Measurements from ENCODE around the gene TMEM187. TPM values are rescaled to one million over a fixed set of nuclear protein-coding genes. Genes with fewer than 3 reads are reported as not detected.

TMEM187 gene
- total and polyA plus RNA-seq, 2 donors (not counting 3 experiments of a cell fraction or from before 2014, with no cell fraction given) = 2.6 to 15.7 TPM

DNA sequence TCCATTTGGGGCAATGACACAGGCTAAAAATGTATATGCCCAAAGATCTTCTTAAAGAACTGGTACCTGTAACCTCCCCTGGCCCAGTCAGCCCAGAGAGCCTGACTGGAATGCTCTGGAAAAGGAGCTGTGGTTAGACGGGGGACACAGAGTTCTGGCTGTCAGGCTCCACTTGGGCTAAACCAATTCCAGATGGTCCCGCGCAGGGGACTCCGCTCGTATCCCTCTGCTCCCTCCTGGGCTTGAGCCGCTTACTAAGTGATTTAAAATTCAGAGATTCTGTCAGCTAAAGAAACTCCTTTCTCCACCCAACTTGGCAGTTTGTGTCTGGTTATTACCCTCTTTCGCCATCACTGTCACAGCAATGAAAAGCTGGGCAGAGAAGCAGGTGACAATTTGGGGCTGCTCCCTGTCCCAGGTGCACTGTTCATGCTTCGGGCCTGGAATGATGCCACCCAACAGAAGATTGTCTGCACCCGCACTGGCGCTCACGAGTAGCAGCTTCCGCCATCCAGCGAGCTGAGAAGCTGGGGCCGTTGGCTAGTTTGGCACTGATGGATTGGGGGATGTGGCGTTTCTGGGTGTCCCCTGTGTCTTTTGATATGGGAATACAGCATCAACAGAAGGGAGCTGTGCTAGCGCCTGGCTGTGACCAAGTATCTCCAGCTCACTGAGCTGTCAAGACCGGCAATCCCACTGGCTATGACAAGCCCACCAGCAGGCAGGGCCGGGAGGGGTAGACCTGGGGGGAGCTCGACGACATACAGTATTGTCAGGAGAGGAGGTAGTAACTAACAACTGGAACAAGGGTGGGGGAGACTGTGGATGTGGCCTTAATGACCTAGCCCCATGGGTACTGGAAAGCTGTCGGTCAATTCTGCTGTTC lies 53.8 kb downstream of the TMEM187 start:
- FAIRE-seq (no peak), DNase-seq (ENCODE audit: low read depth, low spot score) (no peak)
- Histone ChIP-seq H3K27me3 (ENCODE audit: control insufficient read depth in 2 of 2, insufficient read depth in 2 of 2, low read length in 2 of 2) (no peaks in the 10 kb centered on the region), H2AFZ (ENCODE audit: low read depth, low read length) (no peak overlapping the region), H3K4me1 (ENCODE audit: control insufficient read depth, extremely low read depth, insufficient read depth, low read length) (peaks cover 2% of the 10 kb centered on the region), H3K4me2 (ENCODE audit: insufficient read depth, low read length) (no peak overlapping the region), H3K79me2 (ENCODE audit: control insufficient read depth, insufficient read depth, low read length) (no peaks in the 10 kb centered on the region), H3K9me1 (replicated peaks; ENCODE audit: control insufficient read depth, extremely low read depth, insufficient read depth, low read length) (no peaks in the 10 kb centered on the region), H3K36me3 (ENCODE audit: control insufficient read depth in 2 of 2, extremely low read depth in 1 of 2, insufficient read depth in 2 of 2, low read length in 2 of 2) (peaks cover 0 to 17% of the 10 kb centered on the region in 2 experiments), H4K20me1 (replicated peaks; ENCODE audit: control insufficient read depth, extremely low read depth, insufficient read depth, low read length) (no peaks in the 10 kb centered on the region), H3K9ac (replicated peaks; ENCODE audit: extremely low read depth, insufficient read depth, low read length) (no peak overlapping the region), H3K27ac (ENCODE audit: insufficient read depth, low read depth, low read length) (no peak overlapping the region), H3K9me3 (replicated peaks; ENCODE audit: control insufficient read depth, insufficient read depth, low read length) (no peaks in the 10 kb centered on the region), H3K4me3 (replicated peaks in 1 of 3; ENCODE audit: insufficient read depth in 1 of 3, low read depth in 1 of 3, low read length in 3 of 3) (no peak overlapping the region)
- no TSS peak for BruUV-seq (replicated peaks)
- TF ChIP-seq JUN (IDR thresholded peaks at IDR 0.05; ENCODE audit: borderline replicate concordance, insufficient read depth, insufficient read length, low read depth) = no peak
- no peak for TF ChIP-seq CTCF (IDR thresholded peaks at IDR 0.05; ENCODE audit: extremely low read depth in 1 of 2, insufficient read depth in 1 of 2, low read depth in 1 of 2, low read length in 2 of 2)
- TF ChIP-seq POLR2A (IDR thresholded peaks at IDR 0.05; ENCODE audit: low read depth, low read length) = no peak
- TF ChIP-seq GATA2 (IDR thresholded peaks at IDR 0.05; ENCODE audit: insufficient read depth, insufficient read length, low read depth, low read length) = no peak
- TF ChIP-seq, protein P1, sequence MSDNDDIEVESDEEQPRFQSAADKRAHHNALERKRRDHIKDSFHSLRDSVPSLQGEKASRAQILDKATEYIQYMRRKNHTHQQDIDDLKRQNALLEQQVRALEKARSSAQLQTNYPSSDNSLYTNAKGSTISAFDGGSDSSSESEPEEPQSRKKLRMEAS (IDR thresholded peaks at IDR 0.05; ENCODE audit: insufficient read depth, insufficient read length) = no peak
- no peak for TF ChIP-seq MYC (IDR thresholded peaks at IDR 0.05; ENCODE audit: low read depth, low read length)
- no peak for TF ChIP-seq POLR2AphosphoS5 (IDR thresholded peaks at IDR 0.05; ENCODE audit: insufficient read depth, low read depth, low read length)
- no peak for TF ChIP-seq FOS (IDR thresholded peaks at IDR 0.05; ENCODE audit: borderline replicate concordance, insufficient read depth, low read length)
- TF ChIP-seq EZH2 (IDR thresholded peaks at IDR 0.05; ENCODE audit: borderline replicate concordance, low read depth, low read length, severe bottlenecking) = no peak
- dilution Hi-C loops (cut with MboI; ENCODE audit: extremely low pct_ligation_motif_present, low sequenced_read_pairs) = no loop called here
- ChIA-PET CTCF (interaction anchor here (1.4 to 4.0 kb wide), 2 partner anchors 13 to 20 kb away, joined by 5 to 16 read pairs; no protein-coding TSS in a partner anchor), POLR2A (interaction anchor here (0.6 kb wide), 1 partner anchor 388 kb away, joined by 6 read pairs; no protein-coding TSS in a partner anchor)
- intact Hi-C loops (cut with micrococcal nuclease) = no loop called here

Data from endothelial cell of umbilical vein (primary cell).